ENCODE data around the gene VPS8. TPM values are rescaled to one million over a fixed set of nuclear protein-coding genes. Genes with fewer than 3 reads are reported as not detected.
A peak's percentile ranks its signal among the peaks of the same experiment; 100 is the strongest.

VPS8 gene
- 10 to 100 TPM; 31.0 to 39.0 (median 32.6) TPM for total RNA-seq

GRCh38 chr3:184811999-184812661 lies at the start of gene VPS8:
Gene VPS8 (plus strand): TSS chr3:184812166. CDS start chr3:184824633, 12,467 bp downstream.
- TF ChIP-seq POLR2A (IDR thresholded peaks at IDR 0.05; ENCODE audit: low read depth) (peak; percentile 76), EP300 (IDR thresholded peaks at IDR 0.05) (no peak), CTCF (IDR thresholded peaks at IDR 0.05) (peak; percentile 69 to 85 (median 71)), POLR2AphosphoS5 (IDR thresholded peaks at IDR 0.05) (peak; percentile 95 to 96)
- intact Hi-C loops (cut with DNase I) = loop anchor here (5.0 kb wide), 1 partner anchor 930 kb away; the partner anchor contains the start of gene PARL
- WGBS = under 1% methylated on average over 29 of the region's 50 CpGs
- Histone ChIP-seq H3K36me3 (peaks cover 0 to 9% (median 0%) of the 10 kb centered on the region in 4 donors), H3K4me3 (peak within 1 kb of the TSS; percentile 80 to 91 (median 88)), H3K4me1 (peaks cover 18 to 27% (median 22%) of the 10 kb centered on the region in 4 donors), H3K9me3 (no peaks in the 10 kb centered on the region), H3K27me3 (no peaks in the 10 kb centered on the region), H3K27ac (replicated peaks in 1 of 4) (peak within 1 kb of the TSS; percentile 79 to 82 (median 80))
- DNase-seq (ENCODE audit: extremely low spot score) = peak; percentile 98

- WGBS = 94% methylated on average over 2 of the region's 4 CpGs
- Histone ChIP-seq H3K9me3 (no peaks in the 10 kb centered on the region), H3K27ac (replicated peaks in 1 of 4) (no peak overlapping the region), H3K27me3 (peaks cover 0 to 19% (median 0%) of the 10 kb centered on the region in 4 donors), H3K36me3 (no peaks in the 10 kb centered on the region), H3K4me1 (peaks cover 0 to 20% (median 16%) of the 10 kb centered on the region in 4 donors), H3K4me3 (no peak overlapping the region)
- intact Hi-C loops (cut with DNase I) = no loop called here
- no peak for DNase-seq (ENCODE audit: extremely low spot score)
- no peak for TF ChIP-seq EP300 (IDR thresholded peaks at IDR 0.05)
- TF ChIP-seq POLR2AphosphoS5 (IDR thresholded peaks at IDR 0.05) = no peak
- no peak for TF ChIP-seq CTCF (IDR thresholded peaks at IDR 0.05)
- TF ChIP-seq POLR2A (IDR thresholded peaks at IDR 0.05; ENCODE audit: low read depth) = no peak
Observed at GRCh38 chr3:184764191-184764590, 47.8 kb upstream of the VPS8 start.

- TF ChIP-seq POLR2AphosphoS5 (IDR thresholded peaks at IDR 0.05) = no peak
- TF ChIP-seq POLR2A (IDR thresholded peaks at IDR 0.05; ENCODE audit: low read depth) = no peak
- no peak for TF ChIP-seq EP300 (IDR thresholded peaks at IDR 0.05)
- no peak for TF ChIP-seq CTCF (IDR thresholded peaks at IDR 0.05)
- Histone ChIP-seq H3K4me1 (peaks cover 0 to 18% (median 15%) of the 10 kb centered on the region in 4 donors), H3K4me3 (no peak overlapping the region), H3K27ac (replicated peaks in 1 of 4) (no peak overlapping the region), H3K27me3 (peaks cover 0 to 23% (median 0%) of the 10 kb centered on the region in 4 donors), H3K36me3 (no peaks in the 10 kb centered on the region), H3K9me3 (no peaks in the 10 kb centered on the region)
- 88% methylated on average over 10 of the region's 10 CpGs for WGBS
- intact Hi-C loops (cut with DNase I) = no loop called here
- DNase-seq (ENCODE audit: extremely low spot score) = no peak
Observed at GRCh38 chr3:184765047-184765729, 46.8 kb upstream of the VPS8 start.

GRCh38 chr3:184765730-184766074 lies 46.3 kb upstream of the VPS8 start:
- peaks cover 0 to 13% (median 11%) of the 10 kb centered on the region in 4 donors for H3K4me1 ChIP-seq
- H3K27ac ChIP-seq (replicated peaks in 1 of 4) = no peak overlapping the region
- H3K9me3 ChIP-seq = no peaks in the 10 kb centered on the region
- TF ChIP-seq EP300 (IDR thresholded peaks at IDR 0.05) (no peak), POLR2A (IDR thresholded peaks at IDR 0.05; ENCODE audit: low read depth) (no peak), POLR2AphosphoS5 (IDR thresholded peaks at IDR 0.05) (no peak), CTCF (IDR thresholded peaks at IDR 0.05) (no peak)
- intact Hi-C loops (cut with DNase I) = no loop called here
- no peak overlapping the region for H3K4me3 ChIP-seq
- DNase-seq (ENCODE audit: extremely low spot score) = no peak
- H3K27me3 ChIP-seq = peaks cover 0 to 23% (median 0%) of the 10 kb centered on the region in 4 donors
- 85% methylated on average over 7 of the region's 7 CpGs for WGBS
- H3K36me3 ChIP-seq = no peaks in the 10 kb centered on the region
